ENCODE measurements around the gene MPI.

DNA sequence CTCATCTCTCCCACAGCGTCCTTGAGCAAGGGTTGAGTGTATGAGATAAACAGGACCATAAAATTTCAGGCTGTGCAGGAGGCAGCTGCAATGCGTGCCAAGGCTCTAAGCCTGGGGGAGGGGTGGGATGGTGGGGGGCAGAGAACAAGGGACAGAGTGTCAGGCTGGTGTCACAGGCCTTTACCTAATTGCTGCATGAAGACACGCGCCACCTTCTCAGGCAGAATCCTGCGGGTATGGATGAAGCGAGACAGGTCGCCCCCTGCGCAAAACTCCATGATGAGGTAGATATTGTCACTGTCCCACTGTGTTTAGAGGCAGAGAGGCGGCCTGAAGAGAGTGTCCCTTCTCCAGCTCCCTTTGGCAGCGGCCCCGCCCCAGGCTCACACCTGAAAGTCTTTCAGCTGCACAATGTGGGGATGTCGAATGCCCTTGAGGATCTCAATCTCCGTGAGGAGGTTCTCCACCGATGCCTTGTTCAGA lies 47.9 kb upstream of the MPI start:
- TF ChIP-seq YY1 (IDR thresholded peaks at IDR 0.05): no peak
- TF ChIP-seq TAF1 (conservative IDR thresholded peaks at IDR 0.05): no peak
- TF ChIP-seq, protein P1, sequence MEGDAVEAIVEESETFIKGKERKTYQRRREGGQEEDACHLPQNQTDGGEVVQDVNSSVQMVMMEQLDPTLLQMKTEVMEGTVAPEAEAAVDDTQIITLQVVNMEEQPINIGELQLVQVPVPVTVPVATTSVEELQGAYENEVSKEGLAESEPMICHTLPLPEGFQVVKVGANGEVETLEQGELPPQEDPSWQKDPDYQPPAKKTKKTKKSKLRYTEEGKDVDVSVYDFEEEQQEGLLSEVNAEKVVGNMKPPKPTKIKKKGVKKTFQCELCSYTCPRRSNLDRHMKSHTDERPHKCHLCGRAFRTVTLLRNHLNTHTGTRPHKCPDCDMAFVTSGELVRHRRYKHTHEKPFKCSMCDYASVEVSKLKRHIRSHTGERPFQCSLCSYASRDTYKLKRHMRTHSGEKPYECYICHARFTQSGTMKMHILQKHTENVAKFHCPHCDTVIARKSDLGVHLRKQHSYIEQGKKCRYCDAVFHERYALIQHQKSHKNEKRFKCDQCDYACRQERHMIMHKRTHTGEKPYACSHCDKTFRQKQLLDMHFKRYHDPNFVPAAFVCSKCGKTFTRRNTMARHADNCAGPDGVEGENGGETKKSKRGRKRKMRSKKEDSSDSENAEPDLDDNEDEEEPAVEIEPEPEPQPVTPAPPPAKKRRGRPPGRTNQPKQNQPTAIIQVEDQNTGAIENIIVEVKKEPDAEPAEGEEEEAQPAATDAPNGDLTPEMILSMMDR (IDR thresholded peaks at IDR 0.05; ENCODE audit: low read depth, low read length, missing input control): no peak
- no peak for TF ChIP-seq RXRA (IDR thresholded peaks at IDR 0.05)
- TF ChIP-seq, protein P2, sequence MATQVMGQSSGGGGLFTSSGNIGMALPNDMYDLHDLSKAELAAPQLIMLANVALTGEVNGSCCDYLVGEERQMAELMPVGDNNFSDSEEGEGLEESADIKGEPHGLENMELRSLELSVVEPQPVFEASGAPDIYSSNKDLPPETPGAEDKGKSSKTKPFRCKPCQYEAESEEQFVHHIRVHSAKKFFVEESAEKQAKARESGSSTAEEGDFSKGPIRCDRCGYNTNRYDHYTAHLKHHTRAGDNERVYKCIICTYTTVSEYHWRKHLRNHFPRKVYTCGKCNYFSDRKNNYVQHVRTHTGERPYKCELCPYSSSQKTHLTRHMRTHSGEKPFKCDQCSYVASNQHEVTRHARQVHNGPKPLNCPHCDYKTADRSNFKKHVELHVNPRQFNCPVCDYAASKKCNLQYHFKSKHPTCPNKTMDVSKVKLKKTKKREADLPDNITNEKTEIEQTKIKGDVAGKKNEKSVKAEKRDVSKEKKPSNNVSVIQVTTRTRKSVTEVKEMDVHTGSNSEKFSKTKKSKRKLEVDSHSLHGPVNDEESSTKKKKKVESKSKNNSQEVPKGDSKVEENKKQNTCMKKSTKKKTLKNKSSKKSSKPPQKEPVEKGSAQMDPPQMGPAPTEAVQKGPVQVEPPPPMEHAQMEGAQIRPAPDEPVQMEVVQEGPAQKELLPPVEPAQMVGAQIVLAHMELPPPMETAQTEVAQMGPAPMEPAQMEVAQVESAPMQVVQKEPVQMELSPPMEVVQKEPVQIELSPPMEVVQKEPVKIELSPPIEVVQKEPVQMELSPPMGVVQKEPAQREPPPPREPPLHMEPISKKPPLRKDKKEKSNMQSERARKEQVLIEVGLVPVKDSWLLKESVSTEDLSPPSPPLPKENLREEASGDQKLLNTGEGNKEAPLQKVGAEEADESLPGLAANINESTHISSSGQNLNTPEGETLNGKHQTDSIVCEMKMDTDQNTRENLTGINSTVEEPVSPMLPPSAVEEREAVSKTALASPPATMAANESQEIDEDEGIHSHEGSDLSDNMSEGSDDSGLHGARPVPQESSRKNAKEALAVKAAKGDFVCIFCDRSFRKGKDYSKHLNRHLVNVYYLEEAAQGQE (IDR thresholded peaks at IDR 0.05): no peak

Measured in liver (tissue), 3 donors.